ENCODE results near the gene PARD3. TPM values are rescaled to one million over a fixed set of nuclear protein-coding genes. Genes with fewer than 3 reads are reported as not detected.

Gene PARD3
- total RNA-seq, 1 donor from 2014 or later, result 72.5 TPM

GRCh38 chr10:34618611-34619010, 196.5 kb downstream of the PARD3 start:
- DNase-seq, result no peak

- no peak for DNase-seq
Measured at GRCh38 chr10:34615770-34616169, 199.3 kb downstream of the PARD3 start.

DNA sequence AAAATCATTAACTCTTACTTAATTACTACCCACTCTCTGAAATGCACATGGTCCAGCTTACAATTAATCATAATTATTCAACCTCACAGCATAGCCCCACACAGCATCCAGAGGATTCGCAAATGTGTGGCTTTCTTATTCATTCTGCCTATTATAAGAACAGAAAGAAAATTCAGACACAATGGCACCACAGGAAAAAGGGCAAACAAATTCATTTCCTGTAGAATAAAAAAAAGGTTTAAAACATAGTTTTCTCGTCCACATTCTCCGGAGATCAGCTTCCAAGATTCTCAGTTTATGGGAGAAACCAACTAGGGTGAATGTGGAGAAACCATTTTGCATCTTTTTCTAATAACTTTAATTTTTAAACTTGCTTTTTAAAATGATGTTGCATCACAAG, 201.6 kb downstream of the PARD3 start:
- no peak for DNase-seq

GRCh38 chr10:34612938-34613337, 202.2 kb downstream of the PARD3 start:
- no peak for DNase-seq

DNA sequence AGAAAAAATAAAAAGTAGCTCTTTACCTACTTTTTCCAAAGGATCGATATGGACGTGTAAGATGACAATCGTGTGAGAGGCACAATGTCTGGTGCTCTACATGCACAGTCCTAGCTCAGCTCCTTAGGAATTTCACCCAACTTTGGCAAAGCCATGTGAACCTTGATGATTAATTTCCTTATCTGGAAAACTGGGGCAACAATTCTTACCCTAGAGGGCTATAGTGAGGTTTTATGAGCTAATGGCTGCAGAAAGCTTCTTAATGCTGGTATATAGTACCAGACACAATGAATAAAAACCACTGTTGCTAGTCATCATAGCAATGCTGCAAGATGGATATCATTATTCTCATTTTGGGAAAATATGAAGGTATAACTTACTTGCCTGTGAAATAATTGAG, 202.7 kb downstream of the PARD3 start:
- no peak for DNase-seq

GRCh38 chr10:34609287-34609940, 205.7 kb downstream of the PARD3 start:
- DNase-seq, result no peak

- no peak for DNase-seq
Measured at GRCh38 chr10:34607894-34608293, 207.2 kb downstream of the PARD3 start.

DNA sequence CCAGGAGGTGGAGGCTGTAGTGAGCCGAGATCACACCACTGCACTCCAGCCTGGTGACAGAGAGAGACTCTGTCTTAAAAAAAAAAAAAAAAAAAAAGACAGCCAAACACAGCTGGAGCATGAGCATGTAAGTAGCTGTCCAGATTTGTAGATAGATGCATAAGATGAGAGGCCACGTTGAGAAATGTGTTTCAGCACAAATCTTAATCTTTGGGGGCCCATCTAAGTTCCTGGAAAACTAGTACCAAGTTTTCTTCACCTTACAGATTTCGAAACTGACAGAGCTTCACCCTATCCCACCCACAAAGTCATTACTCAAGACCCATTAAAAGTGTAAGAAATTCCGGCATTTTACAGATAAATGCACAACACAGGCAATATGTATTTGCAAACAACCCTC, 208.2 kb downstream of the PARD3 start:
- peak; percentile 69 for DNase-seq

DNA sequence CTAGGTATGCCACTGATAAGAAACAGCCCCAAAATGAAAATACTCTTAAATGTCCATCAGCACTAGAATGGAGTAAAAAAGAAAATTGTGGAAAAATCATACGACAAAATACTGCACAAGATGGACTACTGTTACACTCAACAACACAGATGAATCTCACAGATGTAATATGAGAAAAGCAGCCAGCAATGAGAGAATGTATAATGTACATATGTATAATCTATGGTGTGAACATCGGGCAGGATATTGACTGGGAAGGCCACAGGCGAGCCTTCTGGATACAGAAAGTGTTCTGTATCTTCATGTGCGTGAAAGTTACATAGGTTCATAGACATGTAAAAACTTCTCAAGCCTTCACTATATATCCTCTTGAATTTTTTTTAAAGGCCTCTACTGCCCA, 212.6 kb downstream of the PARD3 start:
- no peak for DNase-seq

- no peak for DNase-seq
Measured at GRCh38 chr10:34601691-34602090, 213.4 kb downstream of the PARD3 start.

- DNase-seq, result no peak
Measured at GRCh38 chr10:34599026-34599795, 215.9 kb downstream of the PARD3 start.

GRCh38 chr10:34596351-34596750, 218.7 kb downstream of the PARD3 start:
- no peak for DNase-seq

DNA sequence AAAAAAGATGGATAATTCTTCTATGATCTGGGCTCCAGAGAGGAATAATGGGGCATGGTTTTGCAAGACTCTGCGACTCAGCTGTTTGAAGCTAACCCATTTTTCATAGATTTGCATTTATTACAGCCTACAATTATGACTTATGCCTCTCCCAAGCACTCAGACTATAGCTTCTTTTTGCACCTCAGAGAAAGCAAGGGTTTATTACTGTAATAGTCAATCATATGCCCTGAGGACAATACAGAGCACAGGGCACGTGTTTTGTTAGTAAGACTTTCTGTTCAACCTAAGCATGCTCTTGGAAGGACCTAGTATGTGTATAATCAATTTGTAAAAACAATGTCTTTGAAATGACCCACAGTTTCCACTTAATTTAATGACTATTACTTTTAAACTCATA, 221.2 kb downstream of the PARD3 start:
- no peak for DNase-seq

- no peak for DNase-seq
Measured at GRCh38 chr10:34593374-34593890, 221.7 kb downstream of the PARD3 start.

- no peak for DNase-seq
Measured at GRCh38 chr10:34590793-34591192, 224.3 kb downstream of the PARD3 start.

DNA sequence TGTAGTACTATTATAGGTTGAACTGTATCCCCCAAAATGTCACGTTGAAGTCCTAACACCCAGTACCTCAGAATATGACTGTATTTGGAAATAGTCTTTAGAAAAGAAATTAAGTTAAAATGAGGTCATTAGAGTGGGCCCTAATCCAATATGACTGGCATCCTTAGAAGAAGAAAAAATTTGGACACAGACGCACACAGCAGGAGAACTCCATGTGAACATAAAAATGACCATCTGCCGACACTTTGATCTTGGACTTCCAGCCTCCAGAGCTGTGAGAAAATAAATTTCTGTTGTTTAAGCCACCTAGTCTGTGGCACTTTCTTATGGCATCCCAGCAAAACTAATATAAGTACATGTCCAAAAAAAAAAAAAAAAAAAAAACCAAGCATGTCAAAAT, 225.8 kb downstream of the PARD3 start:
- DNase-seq, result no peak

GRCh38 chr10:34587680-34588019, 227.4 kb downstream of the PARD3 start:
- DNase-seq, result no peak

DNA sequence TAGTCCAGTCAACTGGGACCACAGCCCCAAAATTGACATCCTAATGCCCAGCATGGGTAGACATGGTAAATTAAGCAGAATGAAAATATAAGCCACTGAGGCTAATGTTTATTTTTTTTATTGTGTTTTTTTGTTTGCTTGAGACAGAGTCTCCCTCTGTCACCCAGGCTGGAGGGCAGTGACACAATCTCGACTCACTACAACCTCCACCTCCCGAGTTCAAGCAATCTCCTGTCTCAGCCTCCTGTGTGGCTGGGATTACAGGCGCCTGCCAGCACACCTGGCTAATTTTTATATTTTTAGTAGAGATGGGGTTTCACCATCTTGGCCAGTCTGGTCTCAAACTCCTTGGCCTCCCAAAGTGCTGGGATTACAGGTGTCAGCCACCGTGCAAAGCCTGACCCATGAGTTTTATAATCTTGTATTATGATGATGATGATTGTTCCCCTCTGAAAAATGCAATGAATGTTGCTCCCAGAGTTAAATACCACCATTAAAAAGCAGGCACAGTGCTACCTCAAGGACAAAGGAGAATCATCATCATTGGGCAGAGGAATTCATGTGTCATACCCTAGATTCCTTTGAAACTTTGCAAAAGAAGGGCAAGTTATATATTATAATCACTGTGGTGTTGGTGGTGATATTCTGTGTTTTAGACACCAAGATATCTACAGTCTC, 228.0 kb downstream of the PARD3 start:
- no peak for DNase-seq

DNA sequence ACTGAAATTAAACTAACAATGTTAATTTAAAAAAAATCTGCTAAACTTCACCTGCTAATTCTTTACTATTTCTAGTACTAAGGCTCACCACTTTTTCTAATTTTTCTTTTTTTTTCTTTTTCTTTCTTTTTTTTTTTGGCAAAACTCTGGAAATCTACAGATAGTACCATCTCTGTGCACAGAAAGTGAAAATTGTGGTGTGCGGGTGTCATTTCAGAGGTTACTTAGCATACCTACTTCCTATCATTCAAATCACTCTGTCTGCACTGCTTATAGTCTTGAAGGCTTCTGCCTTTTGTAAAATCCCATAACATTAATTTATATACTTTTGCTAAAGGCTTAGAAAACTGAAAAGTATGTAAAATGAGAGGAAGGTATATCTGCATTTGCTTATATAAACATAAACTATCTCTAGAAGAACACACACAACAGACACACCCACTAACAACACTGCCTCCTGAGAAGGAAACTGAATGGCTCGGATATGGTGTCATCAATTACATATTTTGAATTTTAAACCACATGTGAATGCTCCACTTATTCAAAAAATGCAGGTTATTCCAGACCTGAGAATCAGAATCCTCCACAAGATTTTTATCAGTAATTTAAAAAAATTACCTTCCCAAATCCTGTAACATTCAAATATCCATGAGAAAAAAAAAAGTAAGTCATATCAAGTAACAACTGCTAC, 229.5 kb downstream of the PARD3 start:
- DNase-seq, result no peak

DNA sequence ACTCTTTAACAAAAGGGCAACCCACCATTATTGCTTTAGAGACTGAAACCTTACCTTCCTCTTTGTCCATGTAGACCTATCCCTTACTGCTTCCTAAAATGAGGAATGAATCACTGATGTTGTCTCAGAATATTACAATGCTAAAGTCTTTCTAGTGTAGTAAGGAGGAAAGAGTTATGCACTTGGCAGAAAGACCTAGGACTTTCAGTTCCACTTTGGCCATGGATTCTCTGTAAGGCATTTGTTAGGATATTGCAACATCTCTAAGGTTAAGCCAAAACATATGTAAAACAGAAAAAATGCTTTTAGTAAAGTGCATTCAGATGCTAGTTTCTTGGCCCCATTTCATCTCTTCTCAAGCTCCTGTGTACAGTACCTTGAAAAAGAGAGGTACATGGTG, 230.9 kb downstream of the PARD3 start:
- DNase-seq, result peak; percentile 91

DNA sequence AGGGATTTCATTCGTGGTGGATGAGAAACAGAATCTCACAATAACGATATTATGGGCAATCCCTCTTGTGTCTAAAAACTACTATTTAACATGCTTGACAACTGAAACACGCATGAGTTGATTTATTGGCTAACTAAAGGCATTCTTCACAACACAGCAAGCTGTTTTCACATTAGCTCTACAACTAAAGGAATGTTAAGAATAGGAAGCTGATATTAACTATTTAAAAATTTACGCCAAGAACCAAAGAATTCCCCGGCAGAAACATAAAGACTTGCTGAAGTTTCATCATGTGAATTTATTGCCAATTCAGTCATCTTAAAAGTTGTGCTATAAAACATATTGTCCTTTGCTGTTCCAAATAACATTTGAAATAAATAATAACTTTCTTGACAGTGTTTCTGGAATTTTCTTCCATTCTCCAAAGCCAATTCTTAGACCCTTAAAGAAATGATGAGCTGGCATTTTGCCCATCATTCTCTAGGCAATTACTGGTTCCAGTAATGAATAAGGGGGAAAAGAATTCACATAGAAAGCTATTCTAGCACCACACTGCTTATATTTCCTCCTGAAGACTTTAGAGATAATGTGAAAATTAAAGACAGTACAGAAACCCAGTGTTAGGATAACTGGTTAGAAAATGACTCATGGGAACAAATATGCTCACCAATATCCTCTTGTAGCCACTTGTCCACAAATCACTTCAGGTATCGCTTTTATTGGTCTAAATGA, 233.1 kb downstream of the PARD3 start:
- peak; percentile 96 for DNase-seq

DNA sequence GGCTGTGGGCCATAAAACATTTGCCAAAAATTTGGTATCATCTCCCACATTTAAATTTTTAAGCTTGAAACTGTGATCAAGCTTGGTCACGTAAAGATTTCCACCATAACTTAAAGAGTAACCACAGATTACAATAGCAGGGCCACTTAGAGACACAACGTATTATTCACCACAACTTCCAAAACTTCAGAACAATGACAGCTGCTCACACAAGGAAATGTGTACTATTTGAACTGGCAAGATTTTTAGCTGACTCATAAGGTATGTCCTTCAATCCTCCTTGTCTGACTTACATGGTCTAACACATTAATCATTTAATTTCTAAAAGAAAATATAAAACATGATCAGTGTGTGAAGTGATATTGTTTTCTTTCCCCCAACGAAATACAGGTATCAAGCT, 234.5 kb downstream of the PARD3 start:
- DNase-seq, result no peak

Measured in skin of body (tissue), 2 donors.